Osteoblast (primary cell): ENCODE data around the gene BNIP5. TPM values are rescaled to one million over a fixed set of nuclear protein-coding genes. Genes with fewer than 3 reads are reported as not detected.

Experiments
- DNase-seq: peaks from one replicate; pipeline ENCODE4 v3.0.0; 2011; ENCODE audit warnings: low spot score, mixed read lengths; ENCODE audit not compliant: insufficient read length; ENCODE audit errors: missing footprints
- H2AFZ ChIP-seq: 2 replicates; pipeline ENCODE4 v1.6.0; 2011; ENCODE audit warnings: mild to moderate bottlenecking, low read length
- H3K27ac ChIP-seq: 2 replicates; pipeline ENCODE4 v1.5.1; 2011; ENCODE audit warnings: mild to moderate bottlenecking, low read depth, low read length, moderate library complexity
- H3K27me3 ChIP-seq: 2 replicates; pipeline ENCODE4 v1.6.0; 2012; ENCODE audit warnings: mild to moderate bottlenecking, control low read depth, inconsistent platforms, low read length, moderate library complexity; ENCODE audit not compliant: insufficient read depth
- H3K36me3 ChIP-seq: 2 replicates; pipeline ENCODE4 v1.5.1; 2011; ENCODE audit warnings: mild to moderate bottlenecking, low read length, control low read depth, moderate library complexity; ENCODE audit not compliant: insufficient read depth
- H3K4me1 ChIP-seq: 2 replicates; pipeline ENCODE4 v1.5.1; 2011; ENCODE audit warnings: mild to moderate bottlenecking, low read length, control low read depth, moderate library complexity; ENCODE audit not compliant: insufficient read depth
- H3K4me2 ChIP-seq: 2 replicates; pipeline ENCODE4 v1.6.0; 2011; ENCODE audit warnings: mild to moderate bottlenecking, low read length; ENCODE audit not compliant: insufficient read depth
- H3K4me3 ChIP-seq: fragments of 200-600 bp; sonication (generic); 3 replicates; pipeline ENCODE4 v1.5.1; 2012; ENCODE audit warnings: mild to moderate bottlenecking, low read length, inconsistent platforms; ENCODE audit not compliant: insufficient read depth
- H3K79me2 ChIP-seq: 2 replicates; pipeline ENCODE4 v1.6.0; 2012; ENCODE audit warnings: mild to moderate bottlenecking, low read length, control low read depth, inconsistent platforms; ENCODE audit not compliant: insufficient read depth
- H3K9me3 ChIP-seq: 2 replicates; pipeline ENCODE4 v1.5.1; 2011; ENCODE audit warnings: low read depth, low read length, control low read depth
- H4K20me1 ChIP-seq: 2 replicates; pipeline ENCODE4 v1.6.0; 2012; ENCODE audit warnings: mild to moderate bottlenecking, low read length, control low read depth; ENCODE audit not compliant: insufficient read depth
- CTCF ChIP-seq: IDR thresholded peaks from 2 replicates; pipeline ENCODE4 v1.5.1; 2011; ENCODE audit warnings: mild to moderate bottlenecking, low read depth, low read length, moderate library complexity; ENCODE audit errors: extremely low read depth
- total RNA-seq: library from RNA; depleted of rRNA; stranded (reverse); fragments of >200 nt; gene quantifications from 2 replicates; pipeline ENCODE4 v1.2.3, GENCODE V29; 2012

BNIP5 gene
- total RNA-seq, 1 donor, result not detected

- peaks cover 36% of the 10 kb centered on the region for H3K4me1 ChIP-seq
- H3K36me3 ChIP-seq, result no peaks in the 10 kb centered on the region
- TF ChIP-seq CTCF, result no peak
- H3K27ac ChIP-seq, result peak overlapping the region; percentile 95
- H3K9me3 ChIP-seq, result no peaks in the 10 kb centered on the region
- H3K4me3 ChIP-seq, result no peak overlapping the region
- DNase-seq, result no peak
- H3K79me2 ChIP-seq, result no peaks in the 10 kb centered on the region
- H2AFZ ChIP-seq, result no peak overlapping the region
- no peaks in the 10 kb centered on the region for H3K27me3 ChIP-seq
- no peak overlapping the region for H3K4me2 ChIP-seq
- no peaks in the 10 kb centered on the region for H4K20me1 ChIP-seq
Measured at GRCh38 chr6:36352477-36353157, 15.9 kb upstream of the BNIP5 start.

GRCh38 chr6:36350681-36351571 is 14.2 kb upstream of the BNIP5 start:
- Histone ChIP-seq H3K27me3 (no peaks in the 10 kb centered on the region), H3K4me2 (peak overlapping the region; percentile 51), H3K9me3 (no peaks in the 10 kb centered on the region), H3K27ac (peak overlapping the region; percentile 95), H4K20me1 (no peaks in the 10 kb centered on the region), H3K36me3 (no peaks in the 10 kb centered on the region), H2AFZ (no peak overlapping the region), H3K4me1 (peaks cover 30% of the 10 kb centered on the region), H3K4me3 (peak overlapping the region; percentile 23), H3K79me2 (no peaks in the 10 kb centered on the region)
- DNase-seq, result peak; percentile 87
- no peak for TF ChIP-seq CTCF

- H3K4me2 ChIP-seq, result no peak overlapping the region
- H3K79me2 ChIP-seq, result no peaks in the 10 kb centered on the region
- peak overlapping the region; percentile 95 for H3K27ac ChIP-seq
- no peak for TF ChIP-seq CTCF
- no peak overlapping the region for H3K4me3 ChIP-seq
- H3K9me3 ChIP-seq, result no peaks in the 10 kb centered on the region
- H3K27me3 ChIP-seq, result no peaks in the 10 kb centered on the region
- no peaks in the 10 kb centered on the region for H4K20me1 ChIP-seq
- H3K4me1 ChIP-seq, result peaks cover 29% of the 10 kb centered on the region
- H2AFZ ChIP-seq, result no peak overlapping the region
- DNase-seq, result no peak
- no peaks in the 10 kb centered on the region for H3K36me3 ChIP-seq
Measured at GRCh38 chr6:36350082-36350481, 13.4 kb upstream of the BNIP5 start.

GRCh38 chr6:36349240-36349639 is 12.6 kb upstream of the BNIP5 start:
- no peak for TF ChIP-seq CTCF
- Histone ChIP-seq H3K27ac (no peak overlapping the region), H4K20me1 (no peaks in the 10 kb centered on the region), H3K79me2 (no peaks in the 10 kb centered on the region), H3K4me2 (no peak overlapping the region), H3K4me3 (no peak overlapping the region), H3K27me3 (no peaks in the 10 kb centered on the region), H2AFZ (no peak overlapping the region), H3K9me3 (no peaks in the 10 kb centered on the region), H3K36me3 (no peaks in the 10 kb centered on the region), H3K4me1 (peaks cover 29% of the 10 kb centered on the region)
- no peak for DNase-seq
